ENCODE data around the gene TTPAL.

Gene TTPAL

GRCh38 chr20:44483112-44483511 is 7.4 kb downstream of the TTPAL start:
- DNase-seq (ENCODE audit: low spot score): no peak

GRCh38 chr20:44485078-44485829 is 9.6 kb downstream of the TTPAL start:
- no peak for DNase-seq (ENCODE audit: low spot score)
- TF ChIP-seq CTCF (IDR thresholded peaks at IDR 0.05; ENCODE audit: extremely low read depth, missing control alignments): no peak

More at GRCh38 chr20:44483112-44483511, 7.4 kb downstream of the TTPAL start:
- no peak for TF ChIP-seq CTCF (IDR thresholded peaks at IDR 0.05; ENCODE audit: extremely low read depth, missing control alignments)

- no peak for DNase-seq (ENCODE audit: low spot score)
- no peak for TF ChIP-seq CTCF (IDR thresholded peaks at IDR 0.05; ENCODE audit: extremely low read depth, missing control alignments)
Observed at GRCh38 chr20:44485830-44486198, 10.1 kb downstream of the TTPAL start.

GRCh38 chr20:44488551-44488950 is 12.9 kb downstream of the TTPAL start:
- no peak for TF ChIP-seq CTCF (IDR thresholded peaks at IDR 0.05; ENCODE audit: extremely low read depth, missing control alignments)

GRCh38 chr20:44489223-44489622 is 13.5 kb downstream of the TTPAL start:
- TF ChIP-seq CTCF (IDR thresholded peaks at IDR 0.05; ENCODE audit: extremely low read depth, missing control alignments): no peak
- no peak for DNase-seq (ENCODE audit: low spot score)

More at GRCh38 chr20:44488551-44488950, 12.9 kb downstream of the TTPAL start:
- no peak for DNase-seq (ENCODE audit: low spot score)

- DNase-seq (ENCODE audit: low spot score): peak; percentile 41
- no peak for TF ChIP-seq CTCF (IDR thresholded peaks at IDR 0.05; ENCODE audit: extremely low read depth, missing control alignments)
Observed at GRCh38 chr20:44489931-44490330, 14.3 kb downstream of the TTPAL start.

GRCh38 chr20:44491635-44492395 is 16.1 kb downstream of the TTPAL start:
- DNase-seq (ENCODE audit: low spot score): no peak
- no peak for TF ChIP-seq CTCF (IDR thresholded peaks at IDR 0.05; ENCODE audit: extremely low read depth, missing control alignments)
